ENCODE measurements around the gene CDT1. TPM values are rescaled to one million over a fixed set of nuclear protein-coding genes. Genes with fewer than 3 reads are reported as not detected.
A peak's percentile ranks its signal among the peaks of the same experiment; 100 is the strongest.

The CDT1 gene
- total RNA-seq, 1 experiment from 2014 or later, result 154 TPM

GRCh38 chr16:88761830-88762229 lies 41.8 kb upstream of the CDT1 start (continued):
- TF ChIP-seq, protein P1, sequence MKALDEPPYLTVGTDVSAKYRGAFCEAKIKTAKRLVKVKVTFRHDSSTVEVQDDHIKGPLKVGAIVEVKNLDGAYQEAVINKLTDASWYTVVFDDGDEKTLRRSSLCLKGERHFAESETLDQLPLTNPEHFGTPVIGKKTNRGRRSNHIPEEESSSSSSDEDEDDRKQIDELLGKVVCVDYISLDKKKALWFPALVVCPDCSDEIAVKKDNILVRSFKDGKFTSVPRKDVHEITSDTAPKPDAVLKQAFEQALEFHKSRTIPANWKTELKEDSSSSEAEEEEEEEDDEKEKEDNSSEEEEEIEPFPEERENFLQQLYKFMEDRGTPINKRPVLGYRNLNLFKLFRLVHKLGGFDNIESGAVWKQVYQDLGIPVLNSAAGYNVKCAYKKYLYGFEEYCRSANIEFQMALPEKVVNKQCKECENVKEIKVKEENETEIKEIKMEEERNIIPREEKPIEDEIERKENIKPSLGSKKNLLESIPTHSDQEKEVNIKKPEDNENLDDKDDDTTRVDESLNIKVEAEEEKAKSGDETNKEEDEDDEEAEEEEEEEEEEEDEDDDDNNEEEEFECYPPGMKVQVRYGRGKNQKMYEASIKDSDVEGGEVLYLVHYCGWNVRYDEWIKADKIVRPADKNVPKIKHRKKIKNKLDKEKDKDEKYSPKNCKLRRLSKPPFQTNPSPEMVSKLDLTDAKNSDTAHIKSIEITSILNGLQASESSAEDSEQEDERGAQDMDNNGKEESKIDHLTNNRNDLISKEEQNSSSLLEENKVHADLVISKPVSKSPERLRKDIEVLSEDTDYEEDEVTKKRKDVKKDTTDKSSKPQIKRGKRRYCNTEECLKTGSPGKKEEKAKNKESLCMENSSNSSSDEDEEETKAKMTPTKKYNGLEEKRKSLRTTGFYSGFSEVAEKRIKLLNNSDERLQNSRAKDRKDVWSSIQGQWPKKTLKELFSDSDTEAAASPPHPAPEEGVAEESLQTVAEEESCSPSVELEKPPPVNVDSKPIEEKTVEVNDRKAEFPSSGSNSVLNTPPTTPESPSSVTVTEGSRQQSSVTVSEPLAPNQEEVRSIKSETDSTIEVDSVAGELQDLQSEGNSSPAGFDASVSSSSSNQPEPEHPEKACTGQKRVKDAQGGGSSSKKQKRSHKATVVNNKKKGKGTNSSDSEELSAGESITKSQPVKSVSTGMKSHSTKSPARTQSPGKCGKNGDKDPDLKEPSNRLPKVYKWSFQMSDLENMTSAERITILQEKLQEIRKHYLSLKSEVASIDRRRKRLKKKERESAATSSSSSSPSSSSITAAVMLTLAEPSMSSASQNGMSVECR (CRISPR knock-in tag; IDR thresholded peaks at IDR 0.05; ENCODE audit: borderline replicate concordance), result no peak
- TF ChIP-seq GRHL2 (CRISPR knock-in tag; IDR thresholded peaks at IDR 0.05; ENCODE audit: insufficient replicate concordance, severe bottlenecking) (no peak), SP1 (CRISPR knock-in tag; conservative IDR thresholded peaks at IDR 0.05) (no peak), TP53 (CRISPR knock-in tag; IDR thresholded peaks at IDR 0.05) (no peak), JAZF1 (CRISPR knock-in tag; IDR thresholded peaks at IDR 0.05) (no peak), FOXJ3 (CRISPR knock-in tag; IDR thresholded peaks at IDR 0.05; ENCODE audit: borderline replicate concordance) (no peak), ZNF512 (CRISPR knock-in tag; IDR thresholded peaks at IDR 0.05; ENCODE audit: borderline replicate concordance) (no peak), RORB (CRISPR knock-in tag; IDR thresholded peaks at IDR 0.05) (no peak), STAT6 (CRISPR knock-in tag; conservative IDR thresholded peaks at IDR 0.05; ENCODE audit: low read depth) (no peak), HMGA2 (CRISPR knock-in tag; IDR thresholded peaks at IDR 0.05) (no peak), ESRRA (CRISPR knock-in tag; IDR thresholded peaks at IDR 0.05; ENCODE audit: borderline replicate concordance) (no peak), NFATC4 (CRISPR knock-in tag; IDR thresholded peaks at IDR 0.05) (no peak)
- TF ChIP-seq, protein P2, sequence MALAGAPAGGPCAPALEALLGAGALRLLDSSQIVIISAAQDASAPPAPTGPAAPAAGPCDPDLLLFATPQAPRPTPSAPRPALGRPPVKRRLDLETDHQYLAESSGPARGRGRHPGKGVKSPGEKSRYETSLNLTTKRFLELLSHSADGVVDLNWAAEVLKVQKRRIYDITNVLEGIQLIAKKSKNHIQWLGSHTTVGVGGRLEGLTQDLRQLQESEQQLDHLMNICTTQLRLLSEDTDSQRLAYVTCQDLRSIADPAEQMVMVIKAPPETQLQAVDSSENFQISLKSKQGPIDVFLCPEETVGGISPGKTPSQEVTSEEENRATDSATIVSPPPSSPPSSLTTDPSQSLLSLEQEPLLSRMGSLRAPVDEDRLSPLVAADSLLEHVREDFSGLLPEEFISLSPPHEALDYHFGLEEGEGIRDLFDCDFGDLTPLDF (CRISPR knock-in tag; IDR thresholded peaks at IDR 0.05), result no peak

GRCh38 chr16:88762258-88762870 lies 41.2 kb upstream of the CDT1 start:
- Mint-ChIP-seq H3K4me1 (peaks cover 30% of the 10 kb centered on the region), H3K27ac (no peak overlapping the region), H3K36me3 (no peaks in the 10 kb centered on the region), H3K9me3 (no peaks in the 10 kb centered on the region), H3K4me3 (no peak overlapping the region), H3K27me3 (ENCODE audit: low read depth) (no peaks in the 10 kb centered on the region)
- DNase-seq (ENCODE audit: low spot score) (no peak), ATAC-seq (no peak)
- POLR2A ChIA-PET, result interaction anchor here (0.6 to 2.4 kb wide), 4 partner anchors 8 to 41 kb away, joined by 3 to 10 read pairs (median 4); partner anchors contain the start of genes CDT1 and PIEZO1
- TF ChIP-seq NR1H2 (CRISPR knock-in tag; IDR thresholded peaks at IDR 0.05) (no peak), SP1 (CRISPR knock-in tag; conservative IDR thresholded peaks at IDR 0.05) (no peak), FOXP1 (CRISPR knock-in tag; IDR thresholded peaks at IDR 0.05; ENCODE audit: borderline replicate concordance) (0 out of 2 replicates have a peak, but pooled peaks have one; percentile 42), RELA (CRISPR knock-in tag; IDR thresholded peaks at IDR 0.05; ENCODE audit: borderline replicate concordance) (no peak)
- CTCF ChIA-PET, result interaction anchor here (1.3 to 9.6 kb wide), 11 partner anchors 7 to 81 kb away, joined by 4 to 115 read pairs (median 15); partner anchors contain the start of gene PIEZO1

All from WTC11 (cell line).